ENCODE measurements around the gene TARS1.
A peak's percentile ranks its signal among the peaks of the same experiment; 100 is the strongest.

TARS1 gene

DNA sequence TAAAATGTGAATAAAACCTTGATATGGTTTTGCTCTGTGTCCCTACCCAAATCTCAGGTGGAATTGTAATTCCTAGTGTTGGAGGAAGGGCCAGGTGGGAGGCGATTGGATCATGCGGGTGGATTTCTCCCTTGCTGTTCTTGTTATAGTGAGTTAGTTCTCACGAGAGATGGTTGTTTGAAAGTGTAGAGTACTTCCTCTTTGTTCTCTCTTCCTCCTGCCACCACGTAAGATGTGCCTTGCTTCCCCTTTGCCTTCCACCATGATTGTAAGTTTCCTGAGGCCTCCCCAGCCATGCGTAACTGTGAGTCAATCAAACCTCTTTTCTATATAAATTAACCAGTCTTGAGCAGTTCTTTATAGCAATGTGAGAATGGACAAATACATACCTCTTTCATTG, 34.9 kb downstream of the TARS1 start:
- TF ChIP-seq, protein P1, sequence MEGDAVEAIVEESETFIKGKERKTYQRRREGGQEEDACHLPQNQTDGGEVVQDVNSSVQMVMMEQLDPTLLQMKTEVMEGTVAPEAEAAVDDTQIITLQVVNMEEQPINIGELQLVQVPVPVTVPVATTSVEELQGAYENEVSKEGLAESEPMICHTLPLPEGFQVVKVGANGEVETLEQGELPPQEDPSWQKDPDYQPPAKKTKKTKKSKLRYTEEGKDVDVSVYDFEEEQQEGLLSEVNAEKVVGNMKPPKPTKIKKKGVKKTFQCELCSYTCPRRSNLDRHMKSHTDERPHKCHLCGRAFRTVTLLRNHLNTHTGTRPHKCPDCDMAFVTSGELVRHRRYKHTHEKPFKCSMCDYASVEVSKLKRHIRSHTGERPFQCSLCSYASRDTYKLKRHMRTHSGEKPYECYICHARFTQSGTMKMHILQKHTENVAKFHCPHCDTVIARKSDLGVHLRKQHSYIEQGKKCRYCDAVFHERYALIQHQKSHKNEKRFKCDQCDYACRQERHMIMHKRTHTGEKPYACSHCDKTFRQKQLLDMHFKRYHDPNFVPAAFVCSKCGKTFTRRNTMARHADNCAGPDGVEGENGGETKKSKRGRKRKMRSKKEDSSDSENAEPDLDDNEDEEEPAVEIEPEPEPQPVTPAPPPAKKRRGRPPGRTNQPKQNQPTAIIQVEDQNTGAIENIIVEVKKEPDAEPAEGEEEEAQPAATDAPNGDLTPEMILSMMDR (conservative IDR thresholded peaks at IDR 0.05) = no peak
- H3K27ac ChIP-seq = no peak overlapping the region

DNA sequence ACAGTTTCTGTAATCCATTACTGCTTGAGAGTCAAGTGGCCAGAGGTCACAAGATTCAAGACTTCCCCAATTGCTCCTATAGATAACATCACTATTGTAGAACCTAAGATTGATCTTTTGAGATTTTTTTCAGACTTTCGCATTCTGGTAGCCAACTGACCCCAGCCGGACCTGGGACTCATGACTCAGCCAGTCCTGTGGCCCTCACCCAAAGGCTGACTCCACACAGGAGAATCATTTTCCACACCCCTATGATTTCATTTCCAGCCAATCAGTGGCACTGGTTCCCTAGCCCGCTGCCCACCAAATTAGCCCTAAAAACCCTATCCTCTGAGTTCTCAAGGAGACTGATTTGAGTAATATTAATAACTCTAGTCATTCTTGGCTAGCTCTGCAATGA, 36.2 kb downstream of the TARS1 start:
- TF ChIP-seq, protein P1 (conservative IDR thresholded peaks at IDR 0.05) = no peak
- H3K27ac ChIP-seq = no peak overlapping the region

DNA sequence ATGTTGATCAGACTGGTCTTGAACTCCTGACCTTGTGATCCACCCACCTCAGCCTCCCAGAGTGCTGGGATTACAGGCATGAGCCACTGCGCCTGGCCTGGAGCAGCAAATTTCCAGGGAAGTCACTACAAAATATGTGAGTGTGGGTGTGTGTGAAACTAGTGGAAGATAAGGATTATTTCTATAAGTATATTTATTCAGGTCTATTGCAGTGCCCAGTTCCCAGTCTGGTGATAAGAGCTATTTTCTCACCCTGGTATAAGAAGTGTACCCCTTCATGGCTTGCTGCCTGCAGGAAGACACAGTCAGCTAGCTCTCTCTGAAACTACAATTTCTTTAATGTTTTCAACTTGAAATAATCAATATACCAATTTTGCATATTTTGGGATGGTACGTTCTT, 37.1 kb downstream of the TARS1 start:
- no peak overlapping the region for H3K27ac ChIP-seq
- TF ChIP-seq, protein P1 (conservative IDR thresholded peaks at IDR 0.05) = no peak

DNA sequence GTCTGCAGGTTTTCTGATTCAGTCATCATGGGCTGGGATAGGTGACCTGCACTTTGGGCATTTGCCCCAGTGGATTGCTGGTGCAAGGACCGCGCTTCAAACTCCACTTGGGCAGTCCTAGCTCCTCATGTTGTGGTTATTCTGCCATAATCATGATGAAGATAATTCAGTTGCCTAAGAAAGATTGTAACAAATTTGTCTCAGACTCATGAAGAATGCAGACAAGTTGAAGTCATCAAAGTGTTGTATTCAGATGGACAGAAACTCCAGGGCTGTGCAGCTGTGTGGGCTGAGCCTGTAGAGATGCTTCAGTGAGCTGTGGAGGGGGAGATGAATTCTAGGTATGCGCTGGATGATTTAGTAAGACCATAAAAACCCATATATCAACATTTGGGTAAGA, 38.5 kb downstream of the TARS1 start:
- H3K27ac ChIP-seq = no peak overlapping the region
- TF ChIP-seq, protein P1 (conservative IDR thresholded peaks at IDR 0.05) = no peak

DNA sequence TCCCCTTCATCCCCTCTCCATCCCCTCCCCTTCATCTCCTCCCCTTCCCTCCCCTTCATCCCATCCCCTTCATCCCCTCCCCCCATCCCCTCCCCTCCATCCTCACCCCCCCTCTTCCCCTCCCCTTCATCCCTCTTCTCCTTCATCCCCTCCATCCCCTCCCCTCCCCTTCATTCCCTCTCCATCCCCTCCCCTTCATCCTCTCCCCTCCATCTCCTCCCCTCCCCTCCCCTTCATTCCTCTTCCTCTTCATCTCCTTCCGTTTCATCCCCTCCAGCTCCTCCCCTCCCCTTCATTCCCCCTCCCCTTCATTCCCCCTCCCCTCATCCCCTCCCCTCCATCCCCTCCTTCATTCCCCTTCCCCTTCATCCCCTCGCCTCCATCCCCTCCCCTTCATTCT, 40.1 kb downstream of the TARS1 start:
- TF ChIP-seq, protein P1 (conservative IDR thresholded peaks at IDR 0.05) = no peak
- no peak overlapping the region for H3K27ac ChIP-seq

DNA sequence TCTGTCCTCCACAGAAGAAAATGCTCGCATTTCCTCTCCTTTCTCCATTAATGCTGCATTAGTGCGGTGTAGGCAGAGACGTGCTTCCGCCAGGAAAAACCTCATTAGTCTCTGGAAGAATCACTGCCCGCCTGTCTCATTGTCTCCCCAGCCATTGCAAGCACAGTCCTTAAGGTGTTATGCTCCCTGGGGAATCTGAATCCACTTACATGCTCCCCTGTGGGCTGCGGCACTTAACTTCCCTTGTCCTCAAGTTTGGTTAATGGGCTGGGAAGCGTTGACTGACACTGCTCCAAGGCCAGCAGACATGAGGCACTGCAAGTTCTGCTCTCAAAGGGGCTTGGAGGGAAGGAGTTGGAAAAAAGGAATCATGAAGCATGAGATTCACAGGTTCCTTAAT, 41.6 kb downstream of the TARS1 start:
- H3K27ac ChIP-seq = no peak overlapping the region
- TF ChIP-seq, protein P1 (conservative IDR thresholded peaks at IDR 0.05) = no peak

DNA sequence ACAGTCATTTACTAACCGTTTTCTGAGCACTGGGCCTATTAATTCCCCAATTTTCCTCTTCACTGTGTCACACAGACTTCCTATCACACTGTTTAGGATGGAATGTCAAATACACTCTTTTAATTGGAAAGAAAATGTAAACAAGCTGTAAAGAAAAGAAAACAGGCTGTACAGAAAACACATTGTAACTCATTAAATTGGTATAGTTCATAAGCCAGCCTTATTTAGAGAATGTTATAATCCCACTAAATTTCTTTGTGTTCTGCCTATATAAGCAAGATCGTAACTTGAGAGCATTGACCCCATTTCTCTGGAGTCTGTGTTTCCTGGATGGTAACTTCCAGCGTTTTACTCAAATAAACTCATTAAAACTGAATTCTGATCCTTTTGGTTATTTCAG, 46.5 kb downstream of the TARS1 start:
- TF ChIP-seq, protein P1 (conservative IDR thresholded peaks at IDR 0.05) = no peak
- peak overlapping the region; percentile 45 for H3K27ac ChIP-seq
